Endothelial cell of umbilical vein (primary cell): Measurements from ENCODE around the gene SPAG9. TPM values are rescaled to one million over a fixed set of nuclear protein-coding genes. Genes with fewer than 3 reads are reported as not detected.

Experiments
- BruUV-seq: library from RNA; stranded (reverse); fragments of 400-500 nt; replicated peaks from 2 replicates; lab custom pipeline; 2021; lab: Mats Ljungman, UMichigan
- CTCF ChIA-PET: fragments of 300-600, 350-600 bp; sonication (Branson Sonifier 250); formaldehyde crosslinking; loops from one replicate; lab custom pipeline; 2021; ENCODE audit warnings: antibody characterized with exemption, inconsistent platforms; lab: Charles Lee
- POLR2A ChIA-PET: fragments of 300-600, 350-600 bp; sonication (Branson Sonifier 250); formaldehyde crosslinking; loops from one replicate; lab custom pipeline; 2021; ENCODE audit warnings: antibody characterized with exemption, inconsistent platforms; lab: Charles Lee
- DNase-seq: peaks from one replicate; pipeline ENCODE4 v3.0.0-alpha.2; 2011; ENCODE audit warnings: low read depth, low spot score
- FAIRE-seq: peaks from 2 replicates; lab custom pipeline; 2011; peaks lifted over from hg19 to GRCh38; lab: Jason Lieb, UNC
- H2AFZ ChIP-seq: 2 replicates; pipeline ENCODE4 v1.6.0; 2012; ENCODE audit warnings: low read depth, low read length, control low read depth, inconsistent platforms
- H3K27ac ChIP-seq: 2 replicates; pipeline ENCODE4 v1.5.1; 2011; ENCODE audit warnings: low read depth, mild to moderate bottlenecking, control low read depth, low read length, moderate library complexity; ENCODE audit not compliant: insufficient read depth
- H3K27me3 ChIP-seq, 2 experiments: 2 replicates each; pipeline versions ENCODE4 v1.6.0 to v1.6.1; 2011; ENCODE audit warnings: low read length in 2 of 2, mixed read lengths in 1 of 2; ENCODE audit not compliant: control insufficient read depth in 2 of 2, insufficient read depth in 2 of 2
- H3K36me3 ChIP-seq, 2 experiments: 2 replicates in 1 of 2; 3 replicates in 1 of 2; pipeline ENCODE4 v1.5.1; 2011; ENCODE audit warnings: low read length in 2 of 2, mild to moderate bottlenecking in 1 of 2, moderate library complexity in 1 of 2; ENCODE audit not compliant: control insufficient read depth in 2 of 2, insufficient read depth in 2 of 2; ENCODE audit errors: extremely low read depth in 1 of 2
- H3K4me1 ChIP-seq: 3 replicates; pipeline ENCODE4 v1.5.1; 2011; ENCODE audit warnings: mild to moderate bottlenecking, low read length; ENCODE audit not compliant: control insufficient read depth, insufficient read depth; ENCODE audit errors: extremely low read depth
- H3K4me2 ChIP-seq: 2 replicates; pipeline ENCODE4 v1.6.1; 2011; ENCODE audit warnings: low read length, control low read depth, mixed read lengths; ENCODE audit not compliant: insufficient read depth
- H3K4me3 ChIP-seq, 3 experiments: fragments of 200-600 bp in 1 of 3; sonication (generic), shearing (Covaris generic) in 1 of 3; replicated peaks in 1 of 3; 2 replicates each; pipeline ENCODE4 v1.5.1; 2011 to 2016; ENCODE audit warnings: control low read depth in 3 of 3, low read length in 3 of 3, mild to moderate bottlenecking in 2 of 3, inconsistent platforms in 1 of 3, low read depth in 1 of 3, moderate library complexity in 1 of 3; ENCODE audit not compliant: insufficient read depth in 1 of 3
- H3K79me2 ChIP-seq: 2 replicates; pipeline ENCODE4 v1.6.0; 2012; ENCODE audit warnings: low read length, inconsistent platforms; ENCODE audit not compliant: control insufficient read depth, insufficient read depth
- H3K9ac ChIP-seq: replicated peaks from 2 replicates; pipeline ENCODE3; 2011; ENCODE audit warnings: low read length, control low read depth; ENCODE audit not compliant: insufficient read depth; ENCODE audit errors: extremely low read depth
- H3K9me1 ChIP-seq: replicated peaks from 3 replicates; pipeline ENCODE4 v1.6.0; 2011; ENCODE audit warnings: mild to moderate bottlenecking, low read length; ENCODE audit not compliant: control insufficient read depth, insufficient read depth; ENCODE audit errors: extremely low read depth
- H3K9me3 ChIP-seq: replicated peaks from 2 replicates; pipeline ENCODE4 v1.5.1; 2012; ENCODE audit warnings: low read length, inconsistent platforms; ENCODE audit not compliant: control insufficient read depth, insufficient read depth
- H4K20me1 ChIP-seq: replicated peaks from 2 replicates; pipeline ENCODE3; 2011; ENCODE audit warnings: mild to moderate bottlenecking, low read length; ENCODE audit not compliant: control insufficient read depth, insufficient read depth; ENCODE audit errors: extremely low read depth
- CTCF ChIP-seq, 2 donors: IDR thresholded peaks; 1 replicate in 1 of 2; 2 replicates in 1 of 2; pipeline ENCODE4 v1.5.1; 2011; ENCODE audit warnings: low read length in 2 of 2, mild to moderate bottlenecking in 2 of 2, moderate library complexity in 2 of 2, control low read depth in 1 of 2, inconsistent platforms in 1 of 2, low read depth in 1 of 2; ENCODE audit not compliant: insufficient read depth in 1 of 2; ENCODE audit errors: extremely low read depth in 1 of 2
- EZH2 ChIP-seq: IDR thresholded peaks from 2 replicates; pipeline ENCODE4 v1.6.1; 2012; ENCODE audit warnings: borderline replicate concordance, low read depth, mild to moderate bottlenecking, moderate library complexity, low read length, inconsistent platforms; ENCODE audit not compliant: severe bottlenecking
- FOS ChIP-seq: IDR thresholded peaks from 2 replicates; pipeline ENCODE4 v1.6.1; 2011; ENCODE audit warnings: mild to moderate bottlenecking, low read length, moderate library complexity, borderline replicate concordance; ENCODE audit not compliant: insufficient read depth
- GATA2 ChIP-seq: IDR thresholded peaks from 2 replicates; pipeline ENCODE4 v1.7.0; 2011; ENCODE audit warnings: low read depth, mild to moderate bottlenecking, moderate library complexity, mixed read lengths, low read length; ENCODE audit not compliant: insufficient read length, insufficient read depth
- MYC ChIP-seq: IDR thresholded peaks from one replicate; pipeline ENCODE4 v1.6.1; 2011; ENCODE audit warnings: mild to moderate bottlenecking, low read depth, low read length
- POLR2AphosphoS5 ChIP-seq: IDR thresholded peaks from 2 replicates; pipeline ENCODE4 v1.6.1; 2012; ENCODE audit warnings: low read depth, mild to moderate bottlenecking, control low read depth, low read length, moderate library complexity; ENCODE audit not compliant: insufficient read depth
- dilution Hi-C: fragments of 300-500 bp; cut with MboI; formaldehyde crosslinking; loops from one replicate; pipeline ENCODE4 v1.15.0; 2019; ENCODE audit warnings: low sequenced_read_pairs; ENCODE audit not compliant: extremely low pct_ligation_motif_present
- intact Hi-C: fragments of 100-400 bp; cut with micrococcal nuclease; formaldehyde crosslinking; loops from one replicate; pipeline ENCODE4 v1.10.0; 2022
- polyA plus RNA-seq, 4 experiments: library from polyadenylated mRNA; depleted of rRNA in 3 of 4; stranded (reverse) in 3 of 4; unstranded in 1 of 4; fragments of >200 nt; gene quantifications; 2 replicates each; pipeline versions ENCODE4 v1.2.1 to v1.2.3, GENCODE V29; 2011 to 2012; ENCODE audit warnings: missing spikeins in 1 of 4
- total RNA-seq: library from RNA; stranded (reverse); gene quantifications from 2 replicates; pipeline ENCODE4 v1.2.3, GENCODE V29; 2021

SPAG9 gene
- total and polyA plus RNA-seq, 2 donors (not counting 3 experiments of a cell fraction or from before 2014, with no cell fraction given): 16.5 to 75.0 TPM

- CTCF ChIA-PET: interaction anchor here (2.0 kb wide), 1 partner anchor 64 kb away, joined by 6 read pairs; no protein-coding TSS in a partner anchor
These were observed 204.5 kb downstream of the SPAG9 start for GRCh38 chr17:50916026-50916707.

More at GRCh38 chr17:50916026-50916707, 204.5 kb downstream of the SPAG9 start:
- TF ChIP-seq MYC (no peak), FOS (no peak), POLR2AphosphoS5 (no peak), EZH2 (no peak), CTCF (IDR thresholded peaks at IDR 0.05; ENCODE audit: extremely low read depth in 1 of 2, insufficient read depth in 1 of 2, low read depth in 1 of 2, low read length in 2 of 2) (no peak), GATA2 (no peak)
- FAIRE-seq (no peak), DNase-seq (no peak)
- no peaks in the 10 kb centered on the region for H3K36me3 ChIP-seq
- H3K4me3 ChIP-seq: no peak overlapping the region
- no peaks in the 10 kb centered on the region for H3K79me2 ChIP-seq
- H4K20me1 ChIP-seq: no peaks in the 10 kb centered on the region
- no TSS peak for BruUV-seq
- H3K9ac ChIP-seq: no peak overlapping the region
- H3K27ac ChIP-seq: no peak overlapping the region
- H3K4me2 ChIP-seq: no peak overlapping the region
- H3K9me1 ChIP-seq: no peaks in the 10 kb centered on the region
- POLR2A ChIA-PET: interaction anchor here (1.5 kb wide), 1 partner anchor 50 kb away, joined by 4 read pairs; the partner anchor contains the start of gene TOB1
- no peaks in the 10 kb centered on the region for H3K9me3 ChIP-seq
- H3K27me3 ChIP-seq: peaks cover 2 to 3% of the 10 kb centered on the region in 2 experiments
- no peak overlapping the region for H2AFZ ChIP-seq
- peaks cover 4% of the 10 kb centered on the region for H3K4me1 ChIP-seq
- intact Hi-C loops: no loop called here
- dilution Hi-C loops: no loop called here
